GM12873 (cell line): ENCODE results near the gene PTRHD1.

Experiments used
- CTCF ChIP-seq: IDR thresholded peaks from 2 replicates; pipeline ENCODE4 v1.5.1; 2012; ENCODE audit warnings: low read depth, mild to moderate bottlenecking, moderate library complexity, low read length, control low read depth; ENCODE audit not compliant: insufficient read depth; ENCODE audit errors: missing control alignments

PTRHD1 gene

DNA sequence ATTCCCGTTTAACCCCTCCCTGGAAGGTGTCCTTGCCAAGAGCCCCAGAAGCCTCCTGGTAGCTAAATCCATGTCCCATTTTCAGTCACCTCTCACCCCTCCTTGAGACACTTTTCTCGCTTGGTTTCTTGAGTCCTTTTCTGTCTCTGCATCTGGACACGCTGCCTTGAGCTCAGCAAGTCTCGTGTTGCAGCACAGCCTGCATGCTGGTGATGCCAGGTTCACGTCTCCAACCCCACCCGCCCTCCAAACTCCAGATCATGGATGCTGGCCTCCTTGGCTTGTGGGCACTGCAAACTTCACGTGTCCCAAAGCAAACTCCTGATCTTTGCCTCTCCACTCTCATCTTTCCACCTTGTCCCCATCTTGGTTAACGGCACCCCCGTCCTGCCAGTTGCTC is 39.3 kb upstream of the PTRHD1 start:
- TF ChIP-seq CTCF, result no peak

DNA sequence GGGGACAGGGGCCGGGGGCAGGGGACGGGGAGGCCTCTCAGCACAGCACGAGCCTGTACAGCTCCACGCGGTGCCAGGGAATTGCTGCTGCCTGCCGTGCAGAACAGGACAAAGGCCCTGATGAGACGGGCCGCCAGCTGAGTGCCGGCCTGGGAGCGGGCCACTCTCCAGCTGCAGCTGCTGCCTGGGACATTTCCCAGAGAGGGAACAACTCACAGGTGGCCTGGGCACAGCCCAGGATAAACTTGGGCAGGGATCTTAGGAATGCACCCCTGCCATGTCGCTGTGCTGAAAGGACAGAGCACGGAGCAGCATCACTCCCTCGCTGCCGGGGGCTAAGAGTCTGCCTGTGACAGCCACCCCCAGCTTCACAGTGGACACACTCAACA is 38.9 kb upstream of the PTRHD1 start:
- TF ChIP-seq CTCF, result no peak

- no peak for TF ChIP-seq CTCF
Measured at GRCh38 chr2:24831221-24832072, 38.3 kb upstream of the PTRHD1 start.

GRCh38 chr2:24830786-24831185 is 37.6 kb upstream of the PTRHD1 start:
- TF ChIP-seq CTCF, result no peak

DNA sequence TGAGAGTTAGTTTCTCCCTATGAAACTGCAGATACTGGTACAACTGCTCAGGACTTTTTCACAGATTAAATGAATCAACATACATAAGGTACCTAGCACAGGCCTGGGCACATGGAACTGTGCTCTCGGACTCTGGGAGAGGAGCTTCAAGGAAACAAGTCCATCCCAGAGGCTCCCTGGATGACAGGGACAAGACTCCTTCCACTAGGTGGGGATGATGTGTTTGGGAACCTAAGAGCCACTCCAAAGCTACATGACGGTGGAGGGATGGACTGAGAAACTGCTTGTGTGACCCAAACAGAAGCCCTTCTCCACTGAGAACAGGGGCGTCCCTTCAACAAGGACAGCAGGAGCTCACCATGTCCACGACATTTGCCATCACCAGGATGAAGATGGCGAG is 37.2 kb upstream of the PTRHD1 start:
- TF ChIP-seq CTCF, result no peak

DNA sequence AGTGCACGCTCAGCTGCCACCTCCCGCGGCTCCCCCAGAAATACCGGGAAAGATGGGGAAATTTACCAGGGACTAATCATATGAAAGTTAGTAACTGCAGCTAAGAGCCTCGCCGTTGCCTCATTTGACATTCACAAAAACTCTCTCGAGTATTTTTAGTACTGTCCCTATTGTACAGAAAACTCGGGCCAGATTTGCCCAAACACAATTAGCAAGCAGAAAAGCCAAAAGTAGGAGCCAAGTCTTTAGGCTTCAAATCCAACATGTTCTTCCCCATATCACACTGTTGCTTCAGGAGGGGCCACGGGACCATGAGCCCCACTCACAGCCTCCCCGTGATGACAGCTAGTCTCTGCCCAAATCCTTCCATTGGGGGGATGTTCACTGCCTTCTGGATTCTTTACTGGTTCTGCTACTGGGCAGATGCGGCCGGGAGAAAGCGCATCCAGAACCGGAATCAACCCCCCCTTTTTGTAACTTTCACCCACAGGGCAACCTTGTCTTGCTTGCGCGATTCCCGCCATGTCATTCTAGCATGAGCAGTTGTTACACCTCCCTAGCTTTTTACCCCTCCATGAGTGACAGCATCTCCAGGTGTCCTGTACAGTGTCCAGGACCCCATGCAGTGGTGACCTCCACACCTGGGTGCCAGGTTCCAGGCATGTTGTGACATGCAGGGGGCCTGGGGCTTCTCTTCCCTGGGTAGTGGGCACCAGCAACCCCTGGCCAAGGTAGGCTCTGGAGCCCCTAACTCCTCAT is 35.2 kb upstream of the PTRHD1 start:
- TF ChIP-seq CTCF, result no peak
